ENCODE measurements around the gene CHRDL1.

- TF ChIP-seq CTCF (IDR thresholded peaks at IDR 0.05) (no peak), EZH2 (IDR thresholded peaks at IDR 0.05; ENCODE audit: borderline replicate concordance, insufficient read depth, low read depth, low read length, poor library complexity, severe bottlenecking) (no peak)
Measured at GRCh38 chrX:110794601-110795000, 1.0 kb downstream of the CHRDL1 start.
